GM19324 (cell line): ENCODE data around the gene HMG20A.

Experiments
- ATAC-seq: cut with Tn5 transposase; IDR thresholded peaks from one replicate; pipeline ENCODE4 v1.9.1; 2021; ENCODE audit warnings: mild to moderate bottlenecking, moderate library complexity; ENCODE audit not compliant: unreplicated experiment, low FRiP score

Gene HMG20A

DNA sequence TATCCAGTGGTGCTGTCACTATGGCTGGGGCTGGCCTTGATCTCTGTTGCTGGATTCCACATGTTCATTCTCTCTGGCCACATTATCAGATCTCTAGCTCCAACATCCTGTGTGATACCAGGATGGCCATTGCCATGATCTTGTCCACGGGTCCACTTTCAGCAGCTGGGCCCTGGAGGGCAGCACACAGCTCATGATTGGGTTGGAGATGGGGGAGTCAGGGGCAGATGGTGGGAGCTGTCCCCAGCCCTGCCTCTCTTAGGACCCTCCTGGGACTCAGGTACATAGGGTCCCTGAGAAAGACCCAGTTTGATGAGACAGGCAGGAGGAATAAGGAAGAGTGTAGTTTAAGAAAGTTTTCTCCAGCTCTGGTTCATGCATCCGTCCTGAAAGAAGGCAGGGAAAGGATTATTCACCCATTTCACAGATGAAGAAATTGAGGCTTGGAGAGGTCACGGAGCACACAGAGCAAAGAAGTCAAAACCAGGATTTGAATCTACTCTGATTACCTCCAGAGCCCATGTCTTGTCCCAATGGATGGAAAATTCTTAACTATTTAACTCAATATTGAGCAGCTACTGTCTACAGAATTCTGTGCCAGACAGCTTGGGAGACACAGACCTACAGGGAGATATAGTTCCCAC lies 111.5 kb downstream of the HMG20A start:
- no peak for ATAC-seq

DNA sequence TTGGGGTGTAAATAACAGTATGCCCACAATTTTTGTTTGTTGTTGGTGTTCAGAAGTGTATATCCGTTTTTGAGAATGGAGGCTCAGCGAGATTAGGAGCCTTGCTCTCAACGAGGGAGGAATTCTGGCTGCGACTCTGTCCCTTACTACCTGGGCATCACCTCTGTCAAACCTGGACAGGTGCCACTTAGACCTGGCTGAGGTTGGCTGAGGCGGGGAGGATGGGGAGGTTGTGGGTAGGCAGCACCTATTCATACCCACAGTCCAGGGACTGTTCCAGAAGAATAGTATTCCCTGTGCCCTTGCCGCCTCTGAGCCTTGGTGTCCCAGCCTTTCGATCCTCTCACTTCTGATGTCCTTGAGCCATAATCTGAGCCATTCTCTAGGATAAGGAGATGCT lies 112.2 kb downstream of the HMG20A start:
- ATAC-seq, result no peak

DNA sequence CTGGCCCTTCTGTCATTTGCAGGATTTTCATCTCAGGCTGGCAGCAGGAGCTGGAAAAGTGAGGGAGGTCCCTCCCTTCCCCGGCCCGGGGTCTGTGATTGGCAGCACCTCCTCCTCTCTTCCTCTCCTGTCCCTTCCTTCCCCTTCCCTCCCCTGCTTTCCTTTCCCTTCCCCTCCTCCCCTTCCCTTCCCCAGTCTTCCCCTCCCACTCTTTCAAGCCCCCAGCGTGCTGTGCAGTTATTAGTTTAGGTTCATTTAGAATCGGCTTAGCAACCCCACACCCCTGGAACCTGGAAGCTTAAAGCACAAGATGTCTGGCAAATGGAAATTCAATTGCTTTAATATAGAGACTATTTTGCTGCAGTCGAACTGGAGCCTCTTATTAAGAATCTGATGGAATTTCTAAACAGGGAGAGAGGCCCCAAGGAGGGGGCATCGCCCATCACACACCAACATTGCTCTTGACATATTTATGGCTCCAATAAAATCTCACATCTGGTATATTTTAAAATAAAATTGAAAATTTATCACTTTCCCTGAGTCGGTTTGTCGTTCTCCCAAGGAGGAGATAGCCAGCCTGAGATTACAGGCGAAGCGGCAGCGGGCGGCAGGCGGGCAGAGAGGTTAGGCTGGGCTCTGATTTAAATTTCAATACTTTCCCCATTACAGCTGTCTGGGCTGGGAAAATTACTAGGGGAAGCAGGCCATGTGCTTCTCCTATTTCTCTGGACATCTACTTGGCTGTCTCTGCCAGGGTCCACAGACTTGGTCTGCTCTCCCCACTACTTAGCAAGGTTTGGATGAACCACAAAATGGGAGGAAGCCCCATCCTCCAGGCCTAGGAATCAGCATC lies 113.1 kb downstream of the HMG20A start:
- no peak for ATAC-seq
